NCI-H1092 treated with DMSO at 0.1 percent for 48 hours (cell line): ENCODE measurements around the gene ETV6.

Source experiments
- DNase-seq: peaks from one replicate; lab custom pipeline; 2025; lab: John Stamatoyannopoulos, UW

Gene ETV6

GRCh38 chr12:11758510-11759493, 109.3 kb downstream of the ETV6 start:
- DNase-seq = no peak

- no peak for DNase-seq
Observed at GRCh38 chr12:11759494-11759878, 110.0 kb downstream of the ETV6 start.

DNA sequence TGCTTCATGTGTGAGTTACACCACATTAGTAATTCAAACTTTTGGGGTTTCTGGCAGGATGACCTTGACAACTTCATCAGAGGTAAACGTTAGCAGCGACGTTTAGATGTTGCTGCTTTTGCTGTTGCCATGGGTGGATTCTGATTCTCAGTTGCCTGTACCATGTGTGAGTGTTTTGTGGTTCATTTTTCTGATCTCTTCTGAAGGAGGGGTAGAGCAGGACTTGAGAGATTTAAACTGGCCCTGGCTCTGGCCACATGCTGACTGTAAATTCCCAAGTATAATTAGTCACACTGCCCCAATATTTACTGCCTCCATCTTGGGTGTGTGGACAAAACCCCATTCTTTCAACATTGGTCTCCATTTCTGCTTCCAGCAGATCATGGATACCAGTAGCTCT, 110.4 kb downstream of the ETV6 start:
- DNase-seq = no peak

DNA sequence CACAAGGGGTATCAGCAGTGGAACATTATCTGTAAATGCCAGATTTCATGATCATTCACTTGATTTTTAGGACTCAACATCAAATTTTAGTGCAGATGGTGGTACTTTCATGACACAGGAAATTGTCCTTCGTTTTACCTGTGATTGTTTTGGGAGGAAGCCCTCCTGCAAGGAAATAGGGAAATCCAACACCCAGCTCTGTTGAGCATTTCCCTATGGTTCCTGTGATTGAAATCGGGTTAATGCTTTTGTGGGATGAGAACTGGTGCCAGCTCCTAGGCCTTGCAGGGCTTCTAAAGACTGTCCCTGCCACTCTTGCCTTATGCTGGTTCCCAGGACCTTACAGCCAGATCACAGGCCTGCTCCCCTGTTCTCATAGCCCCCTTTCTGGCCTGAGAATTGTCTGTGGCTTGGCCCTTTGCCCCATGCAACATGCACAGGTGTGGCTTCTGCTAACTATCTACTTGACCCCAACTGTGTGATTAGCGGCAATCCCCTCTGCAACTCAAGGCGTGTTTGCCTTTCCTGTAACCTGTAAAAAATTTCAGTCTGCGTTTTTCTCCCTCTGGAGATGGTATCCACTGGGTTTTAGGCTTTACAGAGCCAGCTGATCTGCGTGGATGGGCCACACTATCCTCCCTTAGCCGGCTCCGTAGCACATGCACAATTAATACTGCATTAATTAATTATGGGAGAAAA, 112.5 kb downstream of the ETV6 start:
- DNase-seq = no peak

GRCh38 chr12:11762723-11763326, 113.4 kb downstream of the ETV6 start:
- DNase-seq = no peak

DNA sequence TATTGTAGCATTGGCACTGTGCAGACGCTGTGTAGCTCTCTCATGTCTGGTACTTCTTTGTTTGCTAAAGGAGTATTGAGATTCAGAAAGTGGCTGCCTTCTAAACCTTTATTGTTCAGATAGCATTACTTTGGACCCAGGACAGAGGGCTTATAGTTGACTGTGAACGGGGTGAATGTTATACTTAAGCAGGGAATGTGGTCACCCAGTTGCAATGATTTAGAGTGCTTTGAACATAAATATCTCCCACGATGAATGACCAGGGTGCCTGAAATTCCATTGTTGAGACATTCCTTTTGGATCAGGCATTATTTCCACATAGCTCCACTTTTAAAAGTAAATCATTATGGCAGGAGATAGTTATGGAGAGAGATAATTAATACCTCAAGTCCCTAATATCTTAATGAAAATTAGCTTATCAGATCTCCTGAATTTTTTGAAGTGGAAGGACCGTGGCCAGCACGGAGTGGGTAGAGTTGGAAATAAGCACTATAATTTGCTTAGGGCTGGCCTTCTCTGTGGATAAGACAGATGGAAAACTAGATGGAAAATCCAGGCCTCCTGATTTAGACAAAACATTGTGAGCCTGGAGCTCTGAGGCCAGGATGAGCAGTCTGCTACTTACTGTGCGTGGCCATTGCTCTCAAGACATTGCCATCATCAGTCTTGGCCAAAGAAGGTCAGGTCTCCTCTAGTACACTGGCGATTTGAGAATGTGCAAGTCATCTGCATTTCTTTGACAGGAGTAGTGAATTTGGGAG, 114.5 kb downstream of the ETV6 start:
- no peak for DNase-seq

DNA sequence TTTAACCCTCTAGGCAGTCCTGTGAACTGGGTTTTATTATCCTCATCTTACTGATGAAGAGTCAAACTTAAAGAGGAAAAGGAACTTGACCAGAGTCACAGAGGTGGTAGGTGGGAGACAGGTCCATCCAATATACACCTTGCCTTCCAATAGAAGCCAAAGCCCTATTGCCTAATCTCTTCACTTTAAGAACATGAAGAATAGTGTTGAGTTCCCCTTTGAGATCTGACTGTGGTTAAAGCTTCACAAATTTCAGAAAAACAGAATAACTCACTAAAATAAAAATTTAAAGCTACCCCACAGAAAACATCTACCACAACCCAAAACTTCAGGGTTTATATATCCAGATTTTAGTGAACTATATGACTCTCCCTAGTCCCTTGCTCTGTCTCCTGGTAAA, 115.4 kb downstream of the ETV6 start:
- no peak for DNase-seq

DNA sequence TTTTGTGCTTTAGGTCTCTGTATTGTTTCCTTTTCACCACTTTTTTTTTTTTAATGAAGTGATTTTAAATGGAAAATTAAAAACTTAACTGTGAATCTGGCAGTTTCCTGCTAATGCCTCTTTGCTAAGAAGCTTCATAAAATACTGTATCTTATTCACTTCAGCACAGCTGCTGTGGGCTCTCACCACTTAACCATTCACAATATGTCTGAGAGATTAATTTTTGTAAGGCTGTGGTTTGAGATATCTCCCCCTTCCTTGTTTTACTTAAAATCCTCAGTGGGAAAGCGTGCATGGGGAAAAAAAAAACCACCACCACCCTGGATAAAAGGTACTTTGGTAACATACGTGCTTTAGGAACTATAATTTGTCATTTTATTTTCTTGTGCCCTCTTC, 115.9 kb downstream of the ETV6 start:
- no peak for DNase-seq

DNA sequence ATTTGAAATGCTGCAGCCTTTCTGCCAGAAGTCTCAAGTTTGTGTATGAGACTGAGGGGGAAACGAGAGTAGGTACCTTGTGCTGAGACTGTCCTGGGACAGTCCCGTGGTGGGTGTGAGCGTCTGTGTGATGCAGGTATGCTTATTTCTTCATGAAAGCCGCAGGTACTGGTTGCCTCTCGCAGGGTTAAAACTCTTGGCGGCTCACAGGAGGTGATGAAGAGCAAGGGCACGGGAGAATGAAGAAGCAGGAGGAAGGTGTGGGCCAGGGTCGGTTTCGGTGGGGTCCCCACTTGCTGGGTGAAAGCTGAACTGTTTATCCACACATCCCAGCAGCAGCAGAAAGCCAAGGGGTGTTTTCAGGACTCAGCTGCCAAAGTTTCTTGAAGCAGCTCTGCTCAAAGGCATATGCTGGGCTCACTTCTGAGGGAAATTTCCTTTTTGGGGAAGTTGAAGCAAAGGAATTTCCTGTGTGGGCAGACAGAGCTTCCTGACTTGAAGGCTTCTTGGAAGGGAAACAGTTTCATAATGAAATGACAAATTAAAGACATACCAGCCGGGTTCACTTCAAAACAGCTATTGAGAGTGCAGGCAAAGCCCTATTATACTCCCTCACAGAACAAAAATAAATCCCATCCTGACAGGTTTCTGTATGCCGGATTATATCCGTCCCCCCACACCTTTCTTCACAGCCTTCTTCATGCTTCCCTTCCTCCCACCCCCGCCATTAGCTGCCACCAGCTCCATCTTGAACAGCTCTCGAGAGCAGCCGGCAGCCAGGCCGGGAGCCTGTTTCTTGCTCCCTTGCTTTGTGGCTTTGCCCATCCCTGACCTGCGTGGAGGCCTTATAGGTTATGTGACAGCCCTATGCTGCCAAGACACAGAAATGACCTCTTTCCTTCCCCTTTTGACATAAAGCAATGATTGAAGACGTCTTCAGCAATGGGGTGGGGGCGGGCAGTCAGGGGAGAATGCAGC, 116.6 kb downstream of the ETV6 start:
- DNase-seq = no peak

DNA sequence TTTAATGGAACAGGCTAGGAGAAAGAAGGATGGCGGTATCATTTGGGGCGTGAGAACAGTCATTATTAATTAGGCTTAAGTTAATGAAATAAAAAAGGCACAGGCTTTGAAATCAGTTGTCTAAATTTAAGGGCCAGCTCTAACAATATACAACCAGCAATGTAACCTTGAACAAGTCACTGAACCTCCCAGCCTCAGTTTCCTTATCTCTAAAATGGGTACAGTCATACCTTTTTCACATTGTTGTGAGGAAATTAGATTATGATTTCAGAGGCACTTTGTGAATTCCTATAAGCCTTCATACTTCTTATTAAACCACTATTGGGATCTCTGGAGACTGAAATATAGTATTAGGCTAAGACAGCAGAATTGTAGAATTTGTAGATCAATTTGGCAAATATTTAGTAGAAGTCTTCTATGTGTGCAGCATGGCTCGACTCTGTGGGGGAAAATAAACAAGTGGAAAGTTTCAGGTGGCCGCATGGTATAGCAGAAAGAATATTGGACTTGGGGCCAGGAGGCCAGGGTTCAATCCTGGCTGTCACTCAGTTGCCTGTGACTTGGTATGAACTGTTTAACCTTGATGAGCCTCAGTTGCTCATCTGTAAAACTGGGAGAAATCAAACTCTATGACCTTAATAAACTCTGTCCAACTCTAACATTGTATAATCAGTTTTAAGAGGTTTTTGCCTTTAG, 117.7 kb downstream of the ETV6 start:
- no peak for DNase-seq

DNA sequence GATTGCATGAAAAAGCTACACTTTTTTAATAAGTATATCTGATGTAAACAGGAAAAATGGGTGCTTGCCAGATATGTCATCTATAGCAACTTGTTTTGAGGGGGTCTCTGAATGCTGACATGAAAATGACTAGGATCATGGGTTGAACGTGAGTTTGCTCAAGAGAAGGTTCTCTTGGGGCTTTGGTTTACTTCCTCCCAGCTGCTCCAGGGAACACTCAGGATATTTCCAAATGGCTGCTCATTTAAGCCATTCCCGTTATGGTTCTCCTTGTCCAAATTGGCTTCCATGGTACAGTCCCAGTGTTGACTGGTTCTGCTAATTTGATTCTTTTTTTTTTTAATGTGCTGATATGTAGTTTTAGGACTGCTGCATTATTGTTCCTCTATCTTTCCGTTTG, 118.3 kb downstream of the ETV6 start:
- no peak for DNase-seq

GRCh38 chr12:11768233-11768965, 118.9 kb downstream of the ETV6 start:
- DNase-seq = no peak

DNA sequence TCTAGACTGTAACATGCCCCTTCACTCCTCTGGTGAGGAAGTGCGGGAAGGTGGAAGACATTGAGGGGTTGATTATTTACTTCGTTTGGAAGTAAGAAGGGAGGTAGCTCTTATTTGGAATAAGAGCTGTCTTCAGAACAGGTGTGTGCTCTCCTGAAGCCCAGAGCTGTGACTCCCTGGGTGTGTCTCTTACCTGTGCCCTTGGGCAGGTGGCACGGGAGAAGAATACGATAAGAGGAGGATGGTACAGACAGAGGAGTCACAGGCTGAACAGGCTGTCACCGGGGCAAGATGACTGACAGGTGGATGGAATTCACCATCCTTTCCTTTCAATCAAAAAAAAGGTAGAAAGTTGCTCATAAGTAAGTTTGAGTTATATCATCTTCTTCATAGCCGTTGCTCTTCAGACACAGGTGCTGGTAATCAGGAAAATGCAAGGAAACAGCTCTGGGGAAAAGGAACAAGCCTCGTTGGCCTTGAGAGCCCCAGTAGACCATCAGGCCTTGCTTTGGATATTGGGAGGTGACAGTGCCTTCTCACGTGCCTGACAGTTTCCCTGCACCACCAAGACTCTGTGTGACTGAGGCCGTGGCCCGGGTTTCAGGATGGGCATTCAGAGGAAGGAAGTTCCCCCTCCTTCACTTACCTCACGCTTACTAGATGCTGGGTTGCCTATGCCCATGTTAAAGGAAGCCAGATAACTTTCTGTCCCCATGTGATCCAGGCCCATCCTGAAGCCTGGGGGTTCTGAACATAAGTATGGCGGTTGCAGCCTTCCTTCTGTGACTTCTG, 120.4 kb downstream of the ETV6 start:
- no peak for DNase-seq

DNA sequence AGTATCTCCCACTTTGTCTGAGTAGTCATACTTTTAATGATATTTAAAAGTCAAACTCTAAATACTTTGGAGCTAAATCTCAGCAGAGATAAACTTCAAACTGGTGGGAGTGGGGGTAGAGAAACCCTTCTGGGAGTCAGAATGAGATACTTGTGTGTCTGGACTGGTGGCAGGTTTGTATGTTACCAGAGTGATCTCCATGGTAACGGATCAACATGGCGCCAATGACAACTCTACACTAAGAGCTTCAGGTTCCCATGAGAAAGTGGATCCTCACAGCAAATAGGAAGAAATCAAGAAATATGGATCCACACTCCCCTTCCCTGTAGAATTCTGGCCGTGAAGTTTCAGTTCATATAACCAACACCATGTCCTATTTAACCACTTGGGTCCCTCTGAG, 121.9 kb downstream of the ETV6 start:
- DNase-seq = no peak

DNA sequence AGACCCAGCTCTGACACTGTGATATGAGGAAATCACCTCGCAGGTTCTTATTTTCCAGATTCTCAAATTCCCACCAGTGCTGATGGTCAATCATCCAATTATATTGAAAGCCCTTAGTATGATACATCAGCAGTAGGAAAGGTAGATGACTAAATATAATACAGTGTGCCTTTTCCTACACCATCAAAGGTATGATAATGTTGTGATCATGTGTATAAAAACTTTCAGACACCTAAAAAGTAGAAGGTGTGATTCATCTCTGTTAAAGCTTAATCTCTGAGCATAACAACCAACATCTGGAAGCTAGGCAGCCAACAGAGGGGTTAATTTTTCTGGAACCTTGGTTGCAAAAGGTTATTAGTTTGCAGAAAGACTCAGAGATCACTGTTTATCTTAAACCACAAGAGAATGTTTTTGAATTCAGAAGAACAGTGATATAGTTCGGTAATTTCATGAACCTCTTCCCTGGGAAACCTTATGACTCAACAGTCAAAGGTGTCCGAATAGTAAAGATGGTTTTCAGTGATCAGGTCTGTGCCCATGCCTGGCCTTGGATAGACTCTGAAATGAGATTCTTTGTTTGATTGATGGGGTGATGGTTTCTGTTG, 122.5 kb downstream of the ETV6 start:
- no peak for DNase-seq

DNA sequence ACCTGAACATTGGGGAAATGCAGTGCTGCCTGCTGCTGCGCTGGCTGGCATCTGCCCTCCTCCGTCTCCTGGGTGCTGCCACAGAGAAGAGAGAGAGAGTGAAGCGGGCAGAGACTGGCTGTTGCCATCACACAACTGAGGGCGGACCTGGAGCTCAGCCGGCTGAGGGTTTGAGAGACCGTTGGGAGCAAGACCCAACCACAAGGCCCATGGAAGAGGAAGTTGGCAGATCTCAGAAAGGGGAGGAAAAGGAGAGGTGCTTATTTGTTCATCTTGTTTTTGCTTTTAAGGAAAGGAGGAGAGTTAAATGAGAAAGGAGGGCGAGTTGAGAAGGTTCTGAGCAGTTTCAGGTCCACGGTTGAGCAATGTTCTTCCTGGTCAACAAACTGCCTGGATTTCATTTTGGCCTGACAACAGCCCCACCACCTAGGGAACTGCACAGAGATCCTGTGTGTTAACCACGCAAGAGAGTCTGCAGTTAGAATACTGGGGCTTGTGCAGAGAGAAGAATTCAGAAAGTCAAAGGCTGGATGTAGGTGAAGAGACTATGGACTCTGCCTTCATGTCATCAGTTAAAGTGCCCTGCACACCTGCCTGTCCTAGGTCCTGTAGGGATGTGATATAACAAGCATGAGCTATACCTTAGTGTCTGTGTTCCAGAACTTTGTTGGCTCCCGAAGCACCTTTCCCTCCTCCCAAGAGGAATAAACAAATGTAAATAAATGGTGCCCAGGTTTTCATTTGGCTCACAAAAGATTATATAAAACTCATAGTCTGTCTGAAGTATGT, 124.6 kb downstream of the ETV6 start:
- DNase-seq = no peak

GRCh38 chr12:11774821-11775220, 125.3 kb downstream of the ETV6 start:
- no peak for DNase-seq

- no peak for DNase-seq
Observed at GRCh38 chr12:11776316-11776715, 126.8 kb downstream of the ETV6 start.
